COR-L47 (cell line): ENCODE data around the gene SLC35F3.

ENCODE experiments used
- DNase-seq: peaks from one replicate; lab custom pipeline; 2025; lab: John Stamatoyannopoulos, UW

SLC35F3 gene

DNA sequence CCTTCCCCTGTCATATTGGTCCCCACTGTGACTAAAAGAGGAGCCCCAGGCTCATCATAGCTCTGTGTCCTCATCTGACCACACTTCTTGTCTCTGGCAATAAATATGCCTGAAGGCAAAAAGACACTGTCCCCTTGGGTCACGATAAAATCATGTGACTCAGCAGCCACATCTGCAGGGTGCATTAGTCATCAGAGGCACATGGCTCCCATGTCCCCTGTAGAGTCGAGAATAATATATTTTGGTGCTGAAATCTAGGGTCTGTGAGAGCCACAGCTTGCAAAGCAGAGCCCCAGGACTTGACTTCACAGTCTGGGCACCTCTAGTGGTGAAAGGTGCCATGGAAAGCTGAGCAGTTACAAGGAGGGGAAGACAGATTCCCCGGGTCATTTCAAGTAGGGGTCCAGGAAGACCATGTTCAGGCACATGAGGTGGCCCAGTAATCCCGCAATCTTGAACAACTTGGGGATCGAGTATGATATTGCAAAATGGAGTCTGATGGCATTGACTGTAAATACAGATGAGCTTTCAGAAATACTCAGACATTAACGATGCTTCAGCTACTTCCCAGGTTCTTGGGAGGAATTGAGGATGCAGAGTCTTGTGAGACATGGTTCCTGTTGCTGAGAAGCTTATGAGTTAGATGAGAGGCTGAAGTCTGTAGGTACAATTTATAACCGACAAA lies 68.6 kb downstream of the SLC35F3 start:
- DNase-seq, result no peak

DNA sequence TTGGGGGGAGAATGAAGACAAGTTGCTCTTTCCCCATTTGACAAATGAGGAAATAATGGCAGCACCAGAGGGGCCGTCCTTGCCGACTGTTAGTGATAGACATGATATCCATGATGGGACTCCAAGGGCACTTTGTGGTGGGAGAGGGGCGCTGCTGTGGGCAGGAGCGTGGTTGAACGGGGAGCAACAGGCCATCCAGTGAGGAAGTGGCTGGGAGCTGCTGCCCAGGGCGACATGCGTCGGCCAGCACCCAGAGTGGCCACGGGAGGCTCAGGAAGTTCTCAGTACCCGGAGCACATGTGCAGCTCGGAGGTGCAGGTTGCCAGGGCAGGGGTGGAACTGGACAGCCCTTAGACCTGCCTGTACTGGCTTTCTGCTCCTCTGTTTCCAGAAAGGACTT lies 71.0 kb downstream of the SLC35F3 start:
- DNase-seq, result no peak

DNA sequence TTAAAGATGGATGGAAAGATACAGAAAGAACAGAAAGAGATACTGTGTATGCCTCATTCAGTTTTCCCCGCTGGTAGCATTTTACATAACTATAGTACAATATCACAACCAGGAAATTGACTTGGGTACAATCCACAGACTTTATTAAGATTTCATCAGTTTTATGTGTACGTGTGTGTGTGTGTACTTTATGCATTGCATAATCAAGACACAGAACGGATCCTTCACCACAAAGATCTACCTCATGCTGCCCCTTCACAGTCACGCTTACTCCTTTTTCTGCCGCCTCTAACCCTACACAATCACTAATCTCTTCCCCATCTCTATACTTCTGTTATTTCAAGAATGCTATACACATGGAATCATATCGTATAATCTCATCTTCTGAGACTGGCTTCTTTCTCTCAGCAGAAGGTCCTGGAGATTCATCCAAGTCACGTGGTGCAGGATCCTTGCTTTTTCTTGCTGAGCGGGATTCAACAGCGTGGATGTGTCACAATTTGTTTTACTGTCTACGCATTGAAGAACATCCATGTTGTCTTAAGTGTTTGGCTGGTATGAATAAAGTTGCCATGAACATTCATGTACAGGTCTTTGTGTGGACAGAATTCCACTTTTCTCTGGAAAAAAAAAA lies 76.7 kb downstream of the SLC35F3 start:
- no peak for DNase-seq

GRCh38 chr1:233982827-233983518 lies 78.5 kb downstream of the SLC35F3 start:
- no peak for DNase-seq

DNA sequence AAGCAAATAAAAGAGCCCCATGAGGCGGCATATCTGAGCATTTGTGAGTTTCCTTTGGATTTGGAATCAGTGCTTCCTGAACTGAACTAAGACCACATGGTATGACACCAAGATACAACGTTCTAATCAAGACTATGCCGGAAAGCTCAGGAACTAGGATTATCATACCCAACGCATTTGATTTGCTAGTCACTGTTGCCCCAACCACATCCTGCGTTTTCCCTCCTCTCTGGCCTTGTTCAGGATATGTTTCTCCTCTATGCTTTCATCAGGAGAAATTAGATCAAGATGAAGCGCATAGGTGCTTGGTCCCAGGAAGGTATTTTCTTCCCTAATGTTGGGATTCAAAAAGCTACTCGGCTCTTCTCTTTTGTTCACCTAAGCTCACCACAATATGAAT lies 79.3 kb downstream of the SLC35F3 start:
- DNase-seq, result no peak

GRCh38 chr1:233988963-233989696 lies 84.7 kb downstream of the SLC35F3 start:
- no peak for DNase-seq

- DNase-seq, result no peak
Observed at GRCh38 chr1:233990486-233990885, 86.0 kb downstream of the SLC35F3 start.

- peak; percentile 67 for DNase-seq
Observed at GRCh38 chr1:233993651-233994050, 89.2 kb downstream of the SLC35F3 start.

GRCh38 chr1:233994112-233994511 lies 89.6 kb downstream of the SLC35F3 start:
- DNase-seq, result no peak

DNA sequence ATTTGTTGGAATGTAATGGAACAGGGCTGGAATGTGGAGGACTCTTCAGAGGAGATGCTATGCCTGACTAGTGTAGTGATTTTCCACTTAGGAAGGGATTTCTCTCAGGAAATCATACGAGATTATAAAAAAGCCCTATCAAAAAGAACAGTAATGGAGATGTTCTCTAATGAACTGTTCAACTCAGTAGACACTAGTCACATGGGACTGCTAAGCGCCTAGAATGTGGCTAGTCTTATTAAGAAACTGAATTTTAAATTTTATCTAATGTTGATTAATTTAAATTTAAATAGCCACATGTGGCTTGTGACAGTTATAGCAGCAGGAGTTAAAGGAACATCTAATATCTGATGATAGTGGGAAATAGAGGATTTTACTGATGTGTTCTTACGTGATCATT lies 94.0 kb downstream of the SLC35F3 start:
- no peak for DNase-seq

DNA sequence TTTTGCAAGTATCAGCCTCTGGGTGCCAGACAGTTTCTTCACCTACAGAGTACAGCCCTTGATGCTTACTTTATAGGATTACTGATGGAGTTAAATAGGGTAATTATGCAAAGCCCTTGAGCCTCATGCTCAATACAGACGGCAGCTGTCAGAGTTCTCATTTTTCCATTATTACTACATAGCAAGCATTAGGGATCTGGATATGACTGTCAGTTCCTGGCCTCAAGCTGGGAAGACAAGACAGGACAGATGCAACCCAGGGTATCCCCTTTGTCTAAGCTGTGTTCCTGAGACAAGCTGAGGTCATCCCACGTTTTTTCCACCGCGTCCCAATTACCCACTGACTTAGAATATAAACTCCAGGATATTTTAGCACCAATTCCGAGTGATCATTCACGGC lies 94.4 kb downstream of the SLC35F3 start:
- peak; percentile 48 for DNase-seq

DNA sequence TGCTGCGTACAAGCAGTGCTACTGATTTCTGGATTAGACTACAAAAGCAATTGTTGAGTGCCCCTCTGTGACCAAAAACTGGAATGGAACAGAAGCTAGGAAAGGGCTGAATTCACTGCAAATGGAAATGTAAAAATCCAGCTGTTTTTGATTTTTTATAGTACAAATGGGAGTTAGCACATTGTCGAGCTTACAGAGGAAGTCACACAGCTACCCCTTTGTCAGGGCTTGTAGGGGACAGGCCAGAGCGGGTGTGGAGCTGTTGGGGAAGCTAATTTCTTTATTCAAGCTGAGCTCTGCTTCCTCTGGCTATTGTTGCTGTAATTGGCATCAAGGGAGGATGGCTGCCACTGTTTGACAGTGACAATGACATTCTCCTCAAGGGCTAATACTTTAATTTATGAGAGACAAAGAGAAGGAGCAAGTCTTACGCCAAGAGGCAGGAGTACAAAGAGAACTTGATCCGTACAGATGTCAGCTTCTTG lies 96.1 kb downstream of the SLC35F3 start:
- peak; percentile 66 for DNase-seq

DNA sequence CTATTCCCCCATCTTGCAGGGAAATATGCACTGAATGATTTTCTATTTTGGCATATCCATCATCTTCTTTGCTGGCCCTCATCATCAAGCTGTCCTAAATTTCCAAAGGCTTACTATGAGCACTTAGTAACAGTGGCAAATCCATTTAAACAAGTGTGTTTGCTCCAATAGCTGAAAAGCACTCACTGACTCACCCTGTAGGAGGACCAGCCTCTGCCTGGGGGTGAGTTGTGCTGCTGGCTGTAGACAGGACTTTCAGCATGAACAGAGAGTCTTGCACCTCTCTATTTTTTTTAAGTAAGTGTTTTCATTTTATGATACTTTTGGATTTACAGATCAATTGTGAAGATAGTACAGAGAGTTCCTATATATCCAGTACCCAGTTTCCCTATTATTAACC lies 97.3 kb downstream of the SLC35F3 start:
- DNase-seq, result no peak

DNA sequence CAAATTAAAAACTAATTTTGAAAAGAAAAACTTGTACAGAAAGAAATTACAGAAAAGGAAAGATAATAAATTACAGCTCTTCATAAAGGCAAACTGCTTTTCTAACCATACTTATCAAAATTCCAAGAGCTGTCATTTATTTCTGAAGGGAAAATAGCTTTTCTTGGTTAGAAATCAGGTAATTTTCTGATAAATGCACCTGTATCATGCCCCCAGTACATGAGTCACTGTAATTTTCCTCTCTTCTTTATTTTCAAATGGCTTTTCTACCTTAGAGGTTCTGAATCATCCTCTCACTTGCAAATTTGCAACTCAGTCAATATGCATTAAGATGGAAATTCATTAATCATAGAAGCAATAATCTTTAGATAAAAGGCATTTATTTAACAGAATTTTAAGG lies 100.1 kb downstream of the SLC35F3 start:
- DNase-seq, result no peak

DNA sequence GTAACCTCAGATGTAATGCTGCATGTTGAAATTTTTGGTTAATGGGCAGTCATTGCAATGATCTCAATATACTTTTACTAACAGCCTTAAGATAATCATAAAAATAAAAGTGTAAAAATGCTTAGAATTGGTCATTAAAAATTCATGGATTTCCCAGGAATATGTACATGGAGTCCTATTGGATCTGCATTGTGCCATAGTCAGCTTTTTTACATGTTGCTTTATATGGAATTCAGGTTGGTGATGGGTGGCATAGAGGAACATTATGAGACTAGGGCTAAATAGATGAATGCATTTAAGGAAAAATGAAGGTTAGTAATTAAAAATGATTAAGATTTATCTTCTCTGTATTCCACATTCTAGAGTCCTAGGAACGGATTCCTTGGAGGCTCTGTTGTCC lies 103.2 kb downstream of the SLC35F3 start:
- DNase-seq, result no peak

DNA sequence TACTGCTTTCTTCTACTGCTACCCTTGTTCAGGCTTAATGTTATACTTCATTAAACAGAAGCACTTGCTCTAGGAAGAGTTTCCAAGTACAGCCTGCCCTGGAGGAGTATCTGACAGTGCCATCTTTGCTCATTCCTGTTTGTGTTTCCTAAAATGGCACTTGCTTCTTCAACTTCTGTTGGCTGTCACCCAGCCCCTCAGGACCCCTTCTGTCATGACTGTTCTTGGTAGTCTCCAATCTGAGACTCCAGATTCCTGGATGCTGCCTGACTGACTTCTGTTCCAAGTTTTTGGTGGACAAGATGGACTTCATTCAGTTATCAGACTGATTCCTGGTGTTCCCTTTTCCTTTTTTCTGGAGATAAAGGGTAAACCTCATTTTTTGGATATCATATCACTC lies 104.1 kb downstream of the SLC35F3 start:
- no peak for DNase-seq

DNA sequence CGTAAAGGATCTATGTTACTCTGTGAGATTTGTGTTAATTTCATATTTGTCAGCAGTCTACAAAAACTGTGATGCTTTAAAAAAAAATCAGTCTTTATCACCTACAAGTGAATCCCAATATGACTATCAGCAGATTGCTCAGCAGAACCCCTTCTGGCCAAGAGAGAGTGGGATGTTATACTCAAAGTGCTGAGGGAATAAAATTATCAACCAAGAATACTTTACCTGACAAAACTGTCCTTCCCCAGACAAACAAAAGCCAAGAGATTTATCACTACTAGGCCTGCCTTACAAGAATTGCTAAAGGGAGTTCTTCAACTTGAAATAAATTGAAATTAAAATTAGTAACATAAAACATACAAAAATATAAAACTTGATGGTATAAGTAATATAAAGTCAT lies 105.2 kb downstream of the SLC35F3 start:
- no peak for DNase-seq

- no peak for DNase-seq
Observed at GRCh38 chr1:234014208-234014607, 109.7 kb downstream of the SLC35F3 start.

- no peak for DNase-seq
Observed at GRCh38 chr1:234018816-234019215, 114.3 kb downstream of the SLC35F3 start.

DNA sequence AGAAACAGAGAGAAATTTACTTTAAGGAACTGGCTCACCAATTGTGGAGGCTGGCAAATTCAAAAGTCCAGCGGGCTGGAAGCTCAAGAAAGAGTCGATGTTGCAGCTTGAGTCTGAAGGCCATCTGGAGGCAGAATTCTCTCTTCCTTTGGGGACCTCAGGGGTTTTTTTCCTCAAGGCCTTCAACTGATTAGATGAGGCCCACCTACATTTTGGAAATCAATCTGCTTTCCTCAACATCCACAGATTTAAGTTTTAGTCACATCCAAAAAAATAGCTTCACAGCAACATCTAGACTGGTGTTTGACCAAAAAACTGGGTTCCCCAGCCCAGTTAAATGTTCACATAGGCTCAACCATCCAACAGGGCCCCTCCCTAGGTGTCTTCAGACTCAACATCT lies 114.9 kb downstream of the SLC35F3 start:
- no peak for DNase-seq

- DNase-seq, result no peak
Observed at GRCh38 chr1:234022302-234022701, 117.8 kb downstream of the SLC35F3 start.

DNA sequence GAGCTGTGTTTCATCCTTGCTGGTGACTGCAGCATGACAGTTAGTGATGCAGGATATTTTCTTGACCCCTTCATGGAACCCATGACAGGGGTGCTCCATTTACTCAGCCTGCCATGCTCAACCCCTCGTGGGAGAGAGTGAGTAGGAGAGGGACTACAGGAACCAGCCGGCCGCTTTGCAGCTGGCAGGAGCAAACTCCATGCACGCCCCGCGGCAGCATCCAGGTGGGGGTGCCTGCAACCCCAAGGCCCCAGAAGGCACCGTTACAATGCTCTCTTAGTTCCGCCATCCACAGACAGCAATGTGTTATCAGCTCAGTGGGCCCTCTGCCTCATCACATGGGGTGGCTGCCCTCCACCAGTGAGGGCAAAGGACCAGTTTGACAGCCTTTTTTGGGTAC lies 135.1 kb downstream of the SLC35F3 start:
- no peak for DNase-seq
